Non-pigmented ciliary epithelial cell (primary cell): ENCODE results near the gene NEMP2.
"Not testable (repeated sequence)": the region's sequence is repeated elsewhere in the genome, so short reads cannot be mapped to it uniquely, and the experiment has no call there.

Experiments
- DNase-seq: peaks from one replicate; pipeline ENCODE4 v3.0.0-alpha.2; 2010; ENCODE audit warnings: low read depth

Gene NEMP2

GRCh38 chr2:190488516-190489233, 45.8 kb downstream of the NEMP2 start:
- no peak for DNase-seq

DNA sequence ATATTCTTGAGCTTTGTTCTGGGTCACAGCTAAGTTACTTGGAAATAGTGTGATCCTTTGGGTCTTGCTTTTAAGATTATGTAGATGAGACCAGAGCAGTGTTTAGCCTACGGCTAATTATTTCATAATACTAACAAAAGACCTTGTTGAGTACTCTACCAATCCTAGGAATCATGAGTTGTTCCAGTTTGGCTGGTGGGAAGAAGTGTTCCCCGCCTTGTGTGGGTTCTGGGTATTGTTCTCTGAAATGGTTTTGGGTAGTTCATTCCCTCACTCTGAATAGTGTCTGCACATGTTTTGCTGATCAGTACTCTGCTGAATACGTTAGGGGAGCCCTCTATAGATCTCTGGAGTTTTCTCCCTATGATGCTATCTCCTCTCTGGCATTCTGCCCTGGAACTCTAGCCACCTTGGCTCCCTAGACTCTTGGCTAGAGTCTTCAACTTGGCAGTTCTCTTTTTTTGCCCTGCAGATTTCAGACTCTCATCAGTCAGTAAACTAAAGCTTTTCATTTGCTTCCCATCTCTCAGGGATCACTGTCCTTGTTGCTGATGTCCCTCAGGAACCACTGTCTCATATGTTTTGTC, 48.4 kb downstream of the NEMP2 start:
- no peak for DNase-seq

GRCh38 chr2:190482451-190482850, 52.1 kb downstream of the NEMP2 start:
- DNase-seq: no peak

GRCh38 chr2:190481339-190481738, 53.2 kb downstream of the NEMP2 start:
- DNase-seq: no peak

DNA sequence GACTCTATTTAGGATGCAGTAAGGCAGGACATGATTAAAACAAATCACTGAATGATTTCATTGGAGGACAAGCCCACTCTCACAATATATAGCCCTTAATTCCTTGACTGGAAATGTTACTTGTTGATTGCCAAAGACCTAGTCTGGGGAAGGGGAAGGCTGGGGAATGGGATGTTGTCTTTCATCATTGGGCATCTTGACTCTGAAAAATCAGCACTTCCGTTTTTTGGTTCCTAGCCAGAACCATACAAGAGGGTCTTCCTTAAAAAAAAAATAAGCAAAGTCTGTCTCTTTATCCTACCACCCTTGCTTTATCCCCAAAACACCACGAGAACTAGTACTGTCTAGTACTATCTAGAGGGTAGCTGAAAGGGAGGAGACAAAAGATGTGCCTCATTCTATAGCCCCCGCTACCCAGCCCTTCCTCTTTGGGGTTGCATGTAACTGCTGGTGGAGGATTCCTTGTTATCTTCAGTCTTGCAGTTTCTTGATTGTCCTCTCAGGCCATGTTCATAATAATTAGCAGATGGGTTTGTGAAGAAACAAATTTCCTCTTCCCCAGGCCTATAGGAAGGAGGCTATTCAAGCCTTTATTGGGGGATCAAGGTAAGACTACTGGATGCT, 55.8 kb downstream of the NEMP2 start:
- no peak for DNase-seq

DNA sequence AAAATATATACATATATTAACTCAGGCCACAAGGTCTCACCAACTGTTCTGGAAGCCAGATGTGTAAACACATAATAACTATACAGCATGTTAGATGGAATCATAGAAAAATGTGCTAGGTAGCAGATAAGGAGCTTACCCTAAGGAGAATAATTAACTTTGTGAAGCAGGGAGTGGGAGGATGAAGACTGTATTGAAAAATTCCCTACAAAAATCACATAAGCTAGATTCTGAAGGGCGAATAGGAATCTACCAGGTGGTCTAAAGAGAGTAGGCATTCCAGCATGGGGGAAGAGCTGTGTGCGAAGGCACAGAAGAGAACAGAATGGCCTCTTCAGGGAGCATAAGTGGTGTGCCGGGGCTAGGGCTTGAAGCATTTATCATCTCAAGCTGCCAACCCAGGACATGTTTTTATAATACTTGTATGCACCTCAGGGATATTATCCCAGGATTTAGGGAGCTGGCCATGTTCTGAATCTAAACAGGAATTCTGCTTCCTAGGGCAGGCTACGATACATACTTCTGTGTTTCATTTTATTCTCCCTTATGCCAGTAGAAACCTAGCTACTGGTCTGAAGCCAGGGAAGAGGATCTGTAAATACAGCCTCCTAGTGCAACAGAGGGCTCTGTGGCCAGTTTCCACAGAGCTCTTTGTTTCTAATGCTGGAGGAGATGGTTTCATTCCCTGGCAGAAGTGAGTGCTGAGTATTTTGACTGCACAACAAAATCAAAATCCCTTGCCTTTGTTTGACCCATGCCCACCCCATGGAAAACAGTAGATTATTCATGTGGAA, 56.7 kb downstream of the NEMP2 start:
- no peak for DNase-seq

DNA sequence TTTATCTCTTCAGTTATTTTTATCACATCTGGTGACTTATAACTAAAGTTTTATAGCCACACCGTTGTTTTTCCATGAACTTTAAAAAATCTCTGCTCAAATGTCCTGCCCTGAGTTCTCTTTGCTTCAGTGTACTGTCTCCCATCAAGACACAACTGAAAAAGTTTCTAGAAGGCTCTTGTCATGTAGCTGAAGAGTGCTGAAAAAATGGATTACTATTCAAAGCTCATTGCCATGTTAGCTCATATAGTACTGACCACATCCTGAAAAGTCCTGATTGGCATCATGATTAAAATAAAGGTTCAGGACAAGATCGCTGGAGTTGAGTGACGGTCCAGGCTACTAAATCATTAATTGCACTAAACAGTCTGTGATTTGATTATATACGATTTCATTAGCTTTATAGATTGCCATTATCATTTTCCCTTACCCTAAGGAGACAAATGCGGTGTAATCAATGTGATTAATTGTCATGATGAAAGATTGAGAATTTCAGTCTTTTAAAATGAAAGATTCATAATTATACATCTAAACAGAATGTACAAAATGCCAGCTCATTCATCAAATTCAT, 64.2 kb downstream of the NEMP2 start:
- no peak for DNase-seq

DNA sequence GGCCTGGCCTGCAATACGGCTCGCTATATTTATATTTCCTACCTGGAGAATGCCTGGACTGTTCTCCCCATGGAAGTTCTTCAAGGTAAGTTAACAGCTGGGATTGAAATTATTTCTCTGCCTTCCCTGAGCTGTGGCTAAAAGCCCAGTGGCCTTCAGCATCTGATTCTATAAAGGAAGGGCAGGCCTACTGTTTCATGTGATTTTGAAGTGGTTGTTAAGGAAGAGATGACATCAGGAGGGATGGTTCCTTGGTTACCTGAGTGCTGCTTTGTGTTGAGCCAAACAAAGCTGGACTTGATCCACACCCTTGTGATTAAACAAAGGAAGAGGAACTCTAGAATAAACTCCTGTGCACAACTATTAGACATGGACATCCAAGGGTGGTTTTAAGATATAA, 64.8 kb downstream of the NEMP2 start:
- no peak for DNase-seq

DNA sequence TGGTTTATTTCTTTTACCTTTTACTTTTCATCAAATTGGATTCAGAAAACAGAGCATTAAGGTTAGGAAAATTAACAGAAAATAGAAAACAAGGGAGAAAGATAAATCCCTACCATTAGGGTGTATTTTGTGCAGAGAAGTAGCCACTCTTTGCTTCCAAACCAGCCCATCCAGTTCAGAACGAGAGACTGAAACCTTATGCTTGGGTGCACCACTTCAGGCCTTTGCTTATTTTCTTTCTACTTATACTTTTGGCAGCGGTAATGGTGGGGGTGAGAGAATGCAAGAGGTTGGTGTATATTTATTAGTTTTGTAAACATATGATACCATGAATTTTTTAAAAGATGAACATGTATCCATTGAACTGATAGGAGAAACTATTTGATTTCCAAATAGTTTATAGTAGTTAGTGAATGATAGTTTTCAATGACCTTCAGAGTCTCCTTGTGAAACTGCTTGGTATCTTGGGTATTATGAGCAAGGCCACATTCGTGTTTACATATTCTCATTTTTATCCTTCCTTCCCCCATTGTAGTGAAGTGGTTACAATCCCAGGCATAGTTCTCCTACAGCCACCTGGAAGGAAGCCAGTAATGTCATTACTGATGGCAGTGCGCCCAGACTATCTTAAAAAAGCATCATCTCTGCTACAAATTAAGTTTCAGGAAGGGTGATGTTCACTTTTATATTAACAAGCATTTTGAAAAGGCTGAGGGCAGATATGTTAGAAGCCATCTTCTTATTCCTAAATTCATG, 65.5 kb downstream of the NEMP2 start:
- peak; percentile 89 for DNase-seq

GRCh38 chr2:190468354-190468753, 66.2 kb downstream of the NEMP2 start:
- DNase-seq: not testable (repeated sequence)

GRCh38 chr2:190467575-190468083, 66.9 kb downstream of the NEMP2 start:
- no peak for DNase-seq

DNA sequence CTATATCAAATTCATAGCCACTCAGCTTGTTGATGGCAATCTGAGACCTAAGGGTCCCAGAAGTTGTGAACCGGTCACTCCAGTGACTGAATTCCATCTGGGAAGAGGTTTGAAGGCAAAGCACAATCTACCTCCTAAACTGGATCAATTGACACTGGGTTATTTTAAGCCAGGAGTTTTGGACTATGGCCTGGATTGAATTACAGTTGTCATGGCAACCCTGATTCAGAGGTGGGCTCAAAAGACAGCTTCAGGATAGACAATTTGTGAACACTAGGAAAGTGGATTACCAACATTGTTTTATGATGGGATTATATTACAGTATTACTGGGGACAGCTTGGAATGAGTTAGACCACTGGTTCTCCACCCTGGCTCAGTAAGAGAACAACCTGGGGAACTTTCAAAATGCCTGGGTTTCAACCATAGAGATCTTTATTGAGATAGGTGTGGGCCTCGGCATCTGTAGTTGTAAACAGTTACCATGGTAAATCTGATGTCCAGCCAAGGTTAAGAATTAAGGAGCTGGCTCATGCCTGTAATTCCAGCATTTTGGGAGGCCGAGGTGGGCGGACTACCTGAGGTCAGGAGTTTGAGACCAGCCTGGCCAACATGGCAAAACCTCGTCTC, 67.6 kb downstream of the NEMP2 start:
- no peak for DNase-seq

GRCh38 chr2:190465060-190465459, 69.5 kb downstream of the NEMP2 start:
- no peak for DNase-seq

DNA sequence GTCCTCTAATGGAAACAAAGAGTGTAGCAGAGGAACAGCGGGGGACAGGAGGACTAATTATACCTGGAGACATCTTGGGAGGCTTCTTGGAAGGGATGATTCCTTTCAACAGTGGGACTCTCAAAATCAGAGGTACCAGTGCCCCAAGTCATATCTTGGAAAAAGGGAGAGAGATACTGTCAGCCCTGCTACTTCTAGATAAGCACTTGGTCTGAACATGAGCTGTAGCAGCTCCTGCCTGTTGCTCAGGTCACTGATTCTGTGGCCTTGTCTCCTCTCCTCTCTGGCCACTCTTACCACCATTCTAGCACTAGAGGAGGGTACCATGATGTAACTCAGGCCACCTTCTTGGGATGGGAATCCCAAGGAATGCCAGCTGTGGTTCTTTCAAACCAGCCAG, 71.9 kb downstream of the NEMP2 start:
- no peak for DNase-seq

DNA sequence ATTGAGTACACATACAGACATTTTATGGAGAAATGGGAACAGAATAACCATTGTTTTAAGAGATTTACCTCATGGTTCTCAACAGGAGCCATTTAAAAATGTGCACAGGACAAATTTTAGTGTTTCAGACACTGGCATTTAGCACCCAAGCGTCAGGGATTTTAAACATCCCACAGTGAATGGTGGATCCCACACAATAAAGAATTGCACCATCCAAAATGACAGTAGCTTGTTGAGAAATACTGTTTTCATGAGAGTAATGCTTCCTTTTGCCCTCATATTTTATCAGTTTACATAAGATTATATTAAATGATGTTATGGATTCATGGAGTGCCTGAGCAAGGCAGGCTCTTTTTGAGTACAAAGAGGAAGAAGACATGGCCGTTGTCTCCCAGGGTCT, 72.3 kb downstream of the NEMP2 start:
- no peak for DNase-seq

- no peak for DNase-seq
Measured at GRCh38 chr2:190460487-190460886, 74.0 kb downstream of the NEMP2 start.

GRCh38 chr2:190459881-190460280, 74.6 kb downstream of the NEMP2 start:
- no peak for DNase-seq

DNA sequence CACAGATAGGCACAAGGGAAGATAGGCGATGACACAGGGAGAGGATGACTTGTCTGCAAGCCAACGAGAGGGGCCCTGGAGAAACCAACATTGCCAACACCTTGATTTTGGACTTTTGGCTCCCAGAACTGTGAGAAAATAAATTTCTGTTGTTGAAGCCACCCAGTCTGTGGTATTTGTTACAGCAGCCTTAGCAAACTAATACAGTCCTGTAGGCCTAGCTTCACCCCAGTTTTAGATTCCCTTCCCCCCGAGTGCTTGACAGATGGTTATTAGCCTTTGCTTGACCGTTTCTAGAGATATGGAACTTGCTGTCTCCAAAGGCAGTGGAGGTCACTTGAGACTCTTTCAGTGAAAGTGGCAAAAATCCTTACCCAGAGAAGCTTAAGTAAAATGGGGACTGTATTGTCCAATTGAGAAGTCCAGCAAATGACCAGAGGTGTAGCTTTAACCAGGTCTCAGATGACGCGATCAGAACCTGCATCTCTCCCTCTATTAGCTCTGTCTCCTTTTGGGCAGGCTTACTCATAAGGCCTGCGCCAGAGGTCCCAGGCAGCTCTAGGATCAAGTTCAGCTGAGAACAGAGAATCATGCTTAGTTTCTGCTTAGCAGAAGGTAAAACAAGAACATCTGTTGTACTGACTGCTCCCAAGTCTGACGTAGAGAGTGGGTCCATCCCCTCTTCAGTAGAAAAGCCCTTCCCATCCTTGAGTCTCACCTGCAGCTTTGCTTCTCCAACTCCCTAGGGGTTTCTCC, 76.0 kb downstream of the NEMP2 start:
- no peak for DNase-seq

- DNase-seq: no peak
Measured at GRCh38 chr2:190457256-190457655, 77.3 kb downstream of the NEMP2 start.

- DNase-seq: no peak
Measured at GRCh38 chr2:190456833-190457232, 77.7 kb downstream of the NEMP2 start.
